ENCODE results near the gene YTHDF1. TPM values are rescaled to one million over a fixed set of nuclear protein-coding genes. Genes with fewer than 3 reads are reported as not detected.
A peak's percentile ranks its signal among the peaks of the same experiment; 100 is the strongest.

Gene YTHDF1
- total and polyA plus RNA-seq, 8 donors: 11.1 to 24.0 (median 15.9) TPM

DNA sequence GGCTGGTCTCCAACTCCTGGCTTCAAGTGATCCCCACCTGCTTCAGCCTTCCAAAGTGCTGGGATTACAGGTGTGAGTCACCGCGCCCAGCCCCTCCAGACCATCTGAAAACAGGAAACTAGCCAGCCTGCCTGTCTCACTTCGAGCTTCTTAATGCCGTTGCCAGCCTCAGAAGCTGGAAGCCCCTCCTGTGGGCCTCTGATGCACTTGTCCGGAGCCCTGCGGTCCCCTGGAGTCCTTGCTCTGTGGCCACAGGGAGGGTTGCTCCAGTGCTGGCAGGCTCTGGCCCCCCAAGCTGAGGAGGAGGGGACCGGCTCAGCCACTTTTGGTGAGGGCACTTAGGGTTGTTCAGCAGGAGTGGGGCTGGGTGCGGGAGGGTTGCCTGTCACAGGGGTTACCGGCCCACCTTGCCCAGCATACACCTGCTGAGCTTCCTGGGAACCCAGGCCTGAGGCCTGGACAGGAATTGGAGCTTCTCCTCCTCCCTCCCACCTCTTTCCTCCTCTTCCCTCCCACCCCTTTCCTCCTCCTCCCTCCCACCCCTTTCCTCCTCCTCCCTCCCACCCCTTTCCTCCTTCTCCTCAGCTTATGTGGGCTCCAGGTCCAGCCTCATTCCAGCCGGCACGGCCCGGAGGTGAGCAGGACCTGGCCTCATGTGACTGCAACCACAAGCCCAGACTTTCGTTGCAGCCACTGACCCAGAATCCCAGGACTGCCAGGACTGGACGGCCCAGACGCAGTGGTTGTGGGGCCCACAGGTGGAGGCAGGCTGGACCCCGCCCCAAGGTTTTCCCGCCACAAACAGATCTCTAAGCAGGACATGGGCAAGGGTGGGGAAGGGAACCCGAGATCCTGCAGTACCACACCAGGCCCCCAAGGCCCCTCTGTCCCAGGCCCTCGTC is 10.4 kb upstream of the YTHDF1 start:
- H3K4me1 ChIP-seq: no peaks in the 10 kb centered on the region
- WGBS, 2 donors: 78 to 80% methylated on average over 19 of the region's 19 CpGs
- no peak overlapping the region for H3K27ac ChIP-seq
- DNase-seq (peak in 1 of 6 donors; percentile 41), FAIRE-seq (no peak), ATAC-seq (no peak)
- H3K4me3 ChIP-seq: no peak overlapping the region
- no peaks in the 10 kb centered on the region for H3K27me3 ChIP-seq
- no peaks in the 10 kb centered on the region for H3K36me3 ChIP-seq
- intact Hi-C loops (cut with DNase I): no loop called here
- no peaks in the 10 kb centered on the region for H3K9me3 ChIP-seq
- TF ChIP-seq CTCF (IDR thresholded peaks at IDR 0.05): no peak

DNA sequence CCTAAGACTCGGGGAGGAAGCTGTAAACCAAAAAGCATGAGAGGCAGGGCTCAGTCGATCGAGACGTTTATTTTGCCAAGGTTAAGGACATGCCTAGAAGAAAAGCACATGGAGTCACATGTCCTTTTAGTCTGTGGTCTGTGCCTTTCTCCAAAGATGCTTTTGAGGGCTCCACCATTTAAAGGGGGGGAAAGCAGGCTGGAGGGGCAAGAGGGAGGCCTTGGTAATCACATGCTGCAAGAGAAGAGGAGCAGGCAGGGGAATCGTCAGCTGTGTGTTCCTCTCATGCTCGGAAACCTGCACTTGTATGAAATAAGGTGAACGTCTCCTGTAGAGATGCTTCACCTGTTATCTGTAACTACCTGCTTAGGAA is 9.1 kb upstream of the YTHDF1 start:
- 28% methylated on average over 7 of the region's 7 CpGs for WGBS, 2 donors
- FAIRE-seq: no peak
- intact Hi-C loops (cut with DNase I): no loop called here
- DNase-seq: no peak
- H3K27me3 ChIP-seq: no peaks in the 10 kb centered on the region
- no peak overlapping the region for H3K4me3 ChIP-seq
- H3K36me3 ChIP-seq: no peaks in the 10 kb centered on the region
- H3K9me3 ChIP-seq: no peaks in the 10 kb centered on the region
- H3K4me1 ChIP-seq: no peaks in the 10 kb centered on the region
- TF ChIP-seq CTCF (IDR thresholded peaks at IDR 0.05): no peak
- no peak for ATAC-seq
- H3K27ac ChIP-seq: no peak overlapping the region

- ATAC-seq (peak; percentile 71 to 82 (median 76)), FAIRE-seq (no peak), DNase-seq (peak in 5 of 6 donors; percentile 41 to 87 (median 70))
- Histone ChIP-seq H3K27me3 (no peaks in the 10 kb centered on the region), H3K4me1 (no peaks in the 10 kb centered on the region), H3K27ac (no peak overlapping the region), H3K9me3 (no peaks in the 10 kb centered on the region), H3K4me3 (no peak overlapping the region), H3K36me3 (no peaks in the 10 kb centered on the region)
- intact Hi-C loops (cut with DNase I): no loop called here
- no peak for TF ChIP-seq CTCF (IDR thresholded peaks at IDR 0.05)
- 19 to 20% methylated on average over 16 of the region's 16 CpGs for WGBS, 2 donors
Measured at GRCh38 chr20:63224412-63225081, 8.6 kb upstream of the YTHDF1 start.

DNA sequence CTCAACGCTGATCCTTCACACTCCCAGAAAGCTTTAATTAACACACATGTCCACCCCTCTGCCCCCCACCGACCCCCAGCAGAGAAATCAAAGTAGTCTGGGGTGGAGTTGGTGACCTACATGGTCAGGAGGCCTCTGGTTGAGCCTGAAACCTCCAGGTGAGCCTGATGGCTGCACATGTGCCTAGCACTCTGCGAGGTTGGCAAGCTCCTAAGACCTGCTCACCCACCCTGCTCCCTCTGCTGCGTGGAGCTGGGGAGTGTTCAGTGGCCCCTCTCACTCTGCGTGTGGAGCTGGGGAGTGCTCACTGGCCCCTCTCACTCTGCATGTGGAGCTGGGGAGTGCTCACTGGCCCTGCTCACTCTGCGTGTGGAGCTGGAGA is 7.9 kb upstream of the YTHDF1 start:
- no peaks in the 10 kb centered on the region for H3K9me3 ChIP-seq
- ATAC-seq (no peak), DNase-seq (no peak), FAIRE-seq (no peak)
- no peaks in the 10 kb centered on the region for H3K36me3 ChIP-seq
- H3K4me1 ChIP-seq: no peaks in the 10 kb centered on the region
- no peaks in the 10 kb centered on the region for H3K27me3 ChIP-seq
- H3K27ac ChIP-seq: no peak overlapping the region
- no peak overlapping the region for H3K4me3 ChIP-seq
- TF ChIP-seq CTCF (IDR thresholded peaks at IDR 0.05): no peak
- intact Hi-C loops (cut with DNase I): no loop called here
- 67 to 69% methylated on average over 6 of the region's 6 CpGs for WGBS, 2 donors
